Measurements from ENCODE around the gene EEFSEC.

GRCh38 chr3:128226795-128227395 lies 73.6 kb downstream of the EEFSEC start:
- TF ChIP-seq CTCF (conservative IDR thresholded peaks at IDR 0.05; ENCODE audit: low read depth in 2 of 2) (peak; percentile 82 to 90), EZH2 (IDR thresholded peaks at IDR 0.05; ENCODE audit: low read depth, unreplicated experiment) (no peak), EZH2phosphoT487 (IDR thresholded peaks at IDR 0.05; ENCODE audit: unreplicated experiment) (no peak), POLR2AphosphoS5 (IDR thresholded peaks at IDR 0.05; ENCODE audit: low read depth) (no peak), REST (IDR thresholded peaks at IDR 0.05; ENCODE audit: unreplicated experiment) (no peak), ZNF114 (CRISPR knock-in tag; IDR thresholded peaks at IDR 0.05) (no peak), CREB1 (CRISPR knock-in tag; IDR thresholded peaks at IDR 0.05; ENCODE audit: low read depth) (no peak), ETS1 (IDR thresholded peaks at IDR 0.05) (no peak), NANOG (IDR thresholded peaks at IDR 0.05; ENCODE audit: borderline replicate concordance) (no peak), ZNF331 (CRISPR knock-in tag; IDR thresholded peaks at IDR 0.05; ENCODE audit: low read depth) (no peak), JUNB (IDR thresholded peaks at IDR 0.05; ENCODE audit: unreplicated experiment) (no peak)
